NCI-H1930 (cell line): Measurements from ENCODE around the gene CSTF1.
"Not testable (repeated sequence)": the region's sequence is repeated elsewhere in the genome, so short reads cannot be mapped to it uniquely, and the experiment has no call there.

Experiments used
- DNase-seq, 2 experiments: peaks; one replicate each; lab custom pipeline; 2025; lab: John Stamatoyannopoulos, UW

The CSTF1 gene

GRCh38 chr20:56369179-56369578, 23.3 kb upstream of the CSTF1 start:
- no peak for DNase-seq

DNA sequence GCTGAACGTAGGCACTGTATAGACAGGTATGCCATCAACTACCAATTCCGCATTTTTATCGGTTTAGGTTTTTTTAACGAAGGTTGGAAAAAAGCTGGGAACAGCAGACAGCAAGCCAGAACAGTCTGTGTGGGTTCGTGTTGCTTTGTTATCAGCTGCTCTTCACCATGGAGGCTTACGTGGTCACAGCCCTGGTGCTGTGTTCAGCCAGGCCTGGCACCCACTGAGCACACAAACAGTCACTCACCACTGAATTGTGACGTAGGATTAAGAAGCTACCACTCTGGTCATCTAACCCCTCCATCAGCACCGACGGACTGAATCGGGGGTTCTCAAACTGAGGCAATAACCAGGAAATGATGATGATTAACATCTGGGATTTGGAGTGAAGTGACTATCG, 20.5 kb upstream of the CSTF1 start:
- no peak for DNase-seq

- no peak for DNase-seq
Measured at GRCh38 chr20:56372850-56373249, 19.6 kb upstream of the CSTF1 start.

DNA sequence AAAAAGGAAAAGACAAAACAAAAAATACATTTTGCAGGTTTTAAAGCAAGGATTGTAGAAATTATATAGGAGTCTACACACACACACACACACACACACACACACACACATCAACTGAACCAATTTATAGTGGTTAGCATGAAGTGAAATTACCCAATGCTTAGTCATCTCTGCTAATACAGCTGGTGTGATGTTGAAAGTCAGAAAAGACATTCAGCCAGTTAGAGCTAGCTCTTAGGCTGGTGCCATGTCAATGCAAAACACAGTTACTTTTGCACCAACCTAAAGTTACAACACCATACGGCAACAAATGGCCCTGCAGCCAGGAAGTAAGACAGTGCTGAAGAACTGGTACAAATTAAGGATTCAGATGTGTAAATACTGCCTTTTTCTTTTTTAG, 18.5 kb upstream of the CSTF1 start:
- no peak for DNase-seq

GRCh38 chr20:56376331-56376730, 16.1 kb upstream of the CSTF1 start:
- DNase-seq: no peak

DNA sequence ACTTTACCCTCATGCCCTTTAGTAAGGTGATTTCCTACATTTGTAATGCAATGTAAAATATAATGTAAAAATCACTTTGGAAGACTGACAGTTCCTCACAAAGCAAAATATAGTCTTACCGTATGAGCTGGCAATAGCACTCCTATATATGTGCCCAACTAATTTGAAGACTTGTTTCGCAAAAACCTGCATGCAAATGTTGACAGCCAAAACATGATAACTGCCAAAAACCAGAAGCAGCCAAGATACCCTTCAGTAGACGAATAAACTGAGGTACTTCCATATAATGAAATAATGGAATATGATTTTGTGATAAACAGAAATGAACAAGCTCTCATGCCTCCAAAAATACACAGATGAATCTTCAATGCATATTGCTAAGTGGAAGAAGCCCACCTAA, 14.1 kb upstream of the CSTF1 start:
- no peak for DNase-seq

- no peak for DNase-seq
Measured at GRCh38 chr20:56380375-56380774, 12.1 kb upstream of the CSTF1 start.

DNA sequence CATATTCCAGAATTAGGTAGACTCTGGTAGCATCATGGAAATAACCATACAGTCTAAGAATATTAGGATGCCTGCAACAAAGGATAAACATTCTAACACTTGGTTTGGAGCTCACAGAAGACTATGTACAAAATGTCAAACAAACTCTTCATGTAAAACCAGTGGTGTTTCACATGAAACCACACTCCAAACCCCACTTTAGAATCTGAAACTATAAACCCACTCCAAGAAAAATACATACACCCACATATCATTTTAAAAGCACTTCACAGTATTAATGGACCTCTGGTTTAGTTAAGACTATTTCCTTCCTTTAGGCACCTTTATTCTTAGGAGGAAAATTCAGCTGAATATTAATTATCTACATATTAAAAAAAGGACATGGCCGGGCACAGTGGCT, 10.9 kb upstream of the CSTF1 start:
- no peak for DNase-seq

GRCh38 chr20:56382696-56383095, 9.7 kb upstream of the CSTF1 start:
- DNase-seq: no peak

- DNase-seq: no peak
Measured at GRCh38 chr20:56383334-56383733, 9.1 kb upstream of the CSTF1 start.

GRCh38 chr20:56385130-56385529, 7.3 kb upstream of the CSTF1 start:
- no peak for DNase-seq

DNA sequence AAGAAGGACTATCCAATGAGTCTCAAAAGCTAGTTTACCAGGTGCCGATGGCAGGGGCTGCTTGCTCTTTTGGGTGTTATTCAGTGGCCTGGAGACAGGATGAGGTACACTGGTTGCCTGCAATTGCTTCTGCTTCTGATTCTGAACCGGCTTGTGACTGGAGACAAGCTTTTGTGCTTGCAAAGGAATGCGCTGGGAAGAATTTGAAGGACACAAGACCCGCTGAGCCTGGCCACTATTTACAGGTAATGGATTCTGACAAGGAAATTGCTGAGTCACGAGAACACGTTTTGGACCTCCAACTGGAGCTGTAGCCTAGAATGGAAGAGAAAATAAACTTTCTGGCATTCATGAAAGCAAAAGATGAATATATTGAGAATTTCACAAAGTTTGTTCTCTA, 6.2 kb upstream of the CSTF1 start:
- no peak for DNase-seq

- no peak for DNase-seq
Measured at GRCh38 chr20:56388882-56389281, 3.6 kb upstream of the CSTF1 start.

GRCh38 chr20:56389807-56390206, 2.6 kb upstream of the CSTF1 start:
- DNase-seq: no peak

GRCh38 chr20:56390396-56390795, 2.0 kb upstream of the CSTF1 start:
- not testable (repeated sequence) for DNase-seq

DNA sequence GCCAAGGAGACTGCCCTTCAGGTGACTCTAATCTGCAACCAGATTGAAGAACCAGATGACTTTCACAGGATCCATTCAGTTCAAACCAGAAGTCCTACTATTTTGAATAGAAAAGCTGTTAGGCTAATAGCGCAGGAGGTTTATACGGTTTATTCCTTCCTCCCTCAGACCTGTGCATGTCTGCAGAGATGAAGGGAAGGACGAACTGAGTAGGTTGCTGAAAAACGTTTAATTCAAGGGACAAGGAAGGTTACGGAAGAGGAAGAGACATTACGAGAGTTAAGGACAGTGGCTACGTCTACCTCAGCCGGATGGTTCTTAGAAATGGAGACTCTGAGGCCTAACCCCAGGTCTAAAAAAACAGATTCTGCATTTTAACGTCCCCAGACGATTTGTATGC, 1.4 kb upstream of the CSTF1 start:
- DNase-seq: no peak

DNA sequence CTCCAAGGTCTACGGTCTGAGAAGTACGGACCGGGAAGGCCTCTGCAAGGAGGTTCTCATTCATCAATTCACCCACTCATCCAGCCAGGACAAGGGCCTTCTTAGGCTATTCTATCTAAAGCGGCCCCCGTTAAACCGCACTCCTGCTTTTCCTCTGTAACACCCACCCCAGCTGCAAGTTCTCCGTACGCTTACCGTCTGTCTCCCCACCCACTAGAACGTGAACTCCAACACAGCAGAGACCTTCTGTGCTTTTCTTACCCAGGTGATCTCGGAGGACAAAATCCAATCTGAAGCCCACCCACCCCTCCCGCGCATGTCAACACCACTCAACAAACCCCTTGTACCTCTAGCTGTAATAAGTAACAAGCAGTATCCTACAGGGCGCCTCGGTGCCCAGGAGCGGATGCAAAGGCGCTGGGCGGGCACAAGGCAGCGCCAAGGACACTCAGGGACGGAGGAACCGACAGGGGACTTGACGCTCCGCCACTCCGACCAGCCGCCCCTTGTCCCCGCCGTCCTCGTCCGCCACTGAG, 781 bp upstream of the CSTF1 start:
- DNase-seq: no peak

DNA sequence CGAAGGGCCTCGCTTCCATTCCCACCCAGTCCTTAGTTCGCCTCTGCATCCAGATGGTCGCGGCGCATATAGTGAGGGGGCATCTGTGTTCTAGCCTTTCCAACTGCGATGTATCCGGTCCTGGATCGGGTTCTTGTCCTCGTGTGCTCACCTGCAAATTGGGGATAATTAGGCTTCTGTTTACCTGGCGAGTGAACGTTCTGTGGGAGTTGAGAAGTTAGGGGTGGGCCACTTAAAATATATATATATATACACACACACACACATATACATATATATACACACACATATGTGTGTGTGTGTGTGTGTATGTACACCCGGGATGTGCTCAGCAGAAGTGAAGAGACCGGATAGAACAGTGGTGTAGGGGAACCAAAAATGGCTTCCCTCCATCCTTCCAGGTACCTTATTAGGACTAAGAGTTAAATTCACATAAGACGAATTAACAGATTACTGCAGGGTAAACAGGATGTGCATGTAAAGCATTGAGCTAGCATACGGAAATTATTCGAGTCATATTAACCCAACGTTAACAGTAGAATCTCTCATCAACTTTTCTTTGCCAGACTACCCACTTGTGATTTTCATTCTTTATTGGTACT, 537 bp downstream of the CSTF1 start:
- DNase-seq: no peak

- DNase-seq: no peak
Measured at GRCh38 chr20:56393653-56394052, 1.2 kb downstream of the CSTF1 start.

GRCh38 chr20:56395166-56395565, 2.7 kb downstream of the CSTF1 start:
- no peak for DNase-seq

DNA sequence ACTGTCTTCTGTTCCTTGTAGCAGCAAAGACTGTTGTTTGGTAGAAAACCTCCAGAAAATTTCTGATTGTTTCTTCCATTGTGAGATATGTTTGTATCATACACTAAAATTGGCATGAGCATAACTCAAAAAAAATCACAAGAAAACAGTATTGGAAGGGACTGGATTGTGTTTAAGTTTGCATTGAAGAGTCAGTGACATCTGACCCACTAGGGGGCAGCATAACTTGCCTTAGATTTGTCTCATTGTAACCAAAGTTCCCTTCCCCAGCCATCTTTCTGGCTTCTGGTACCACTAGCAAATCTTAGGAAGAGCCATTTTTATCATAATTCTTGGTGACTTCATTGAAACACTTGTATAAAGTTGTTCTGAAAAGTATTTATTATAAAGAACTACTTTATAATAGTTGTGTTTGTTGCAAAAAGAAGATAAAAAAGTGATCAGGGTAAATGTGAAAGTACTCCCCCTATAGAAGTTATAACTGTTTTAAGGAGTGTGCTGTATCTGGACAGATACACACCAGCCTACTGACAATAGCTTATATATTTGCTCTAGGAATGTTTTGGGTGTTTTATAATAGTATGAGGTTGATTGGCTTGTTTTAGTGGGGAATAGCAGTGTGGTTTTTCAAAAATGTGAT, 7.7 kb downstream of the CSTF1 start:
- peak; percentile 18 to 30 for DNase-seq

- no peak for DNase-seq
Measured at GRCh38 chr20:56403465-56403864, 11.0 kb downstream of the CSTF1 start.

DNA sequence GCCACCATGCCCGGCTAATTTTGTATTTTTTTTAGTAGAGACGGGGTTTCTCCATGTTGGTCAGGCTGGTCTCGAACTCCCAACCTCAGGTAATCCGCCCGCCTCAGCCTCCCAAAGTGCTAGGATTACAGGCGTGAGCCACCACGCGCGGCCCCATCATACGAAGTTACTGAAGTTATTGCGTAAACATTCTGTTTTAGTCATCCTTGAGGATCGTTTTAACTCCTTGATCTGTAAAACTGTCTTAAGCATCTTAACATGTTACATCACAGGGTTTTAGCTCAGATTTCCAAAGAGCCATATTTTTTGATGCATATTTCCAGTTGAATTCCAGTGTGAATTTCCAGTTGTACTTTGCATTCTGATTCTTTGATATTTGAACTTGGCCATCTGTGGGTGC, 12.9 kb downstream of the CSTF1 start:
- not testable (repeated sequence) for DNase-seq

DNA sequence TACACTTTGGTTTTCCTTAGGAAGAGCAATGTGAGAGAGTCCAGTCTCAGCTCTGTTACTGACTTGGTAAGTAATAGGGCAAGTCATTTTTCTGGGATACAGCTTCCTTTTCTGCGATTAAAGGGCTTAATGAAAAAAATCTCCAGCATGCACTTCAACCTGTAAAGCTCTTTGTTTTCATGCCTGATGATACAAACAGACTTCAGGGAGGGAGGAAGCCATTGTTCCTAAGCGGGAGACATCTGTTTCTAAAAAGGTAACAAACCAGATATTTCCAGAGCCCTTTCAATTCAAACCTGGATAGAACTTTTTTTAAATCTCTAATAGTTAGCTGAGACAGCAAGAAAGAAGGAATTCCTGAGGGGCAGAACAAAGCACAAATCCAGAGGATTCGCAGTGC, 14.5 kb downstream of the CSTF1 start:
- DNase-seq: no peak
